ENCODE data around the gene DTNB. TPM values are rescaled to one million over a fixed set of nuclear protein-coding genes. Genes with fewer than 3 reads are reported as not detected.

DTNB gene
- total and polyA plus RNA-seq, 10 of the 15 experiments (the other 5 are each of a cell fraction or from before 2014, with no cell fraction given) = 4.5 to 30.6 (median 11.9) TPM

- no peak for TF ChIP-seq E2F4 (IDR thresholded peaks at IDR 0.05; ENCODE audit: low read depth, low read length)
- TF ChIP-seq ZBTB40 (IDR thresholded peaks at IDR 0.05; ENCODE audit: borderline replicate concordance) = no peak
- no peak for TF ChIP-seq ETV6 (conservative IDR thresholded peaks at IDR 0.05 in 1 of 2, IDR thresholded peaks at IDR 0.05 in 1 of 2; ENCODE audit: borderline replicate concordance in 1 of 2, low read depth in 1 of 2)
- TF ChIP-seq CBX3 (IDR thresholded peaks at IDR 0.05; ENCODE audit: borderline replicate concordance, low read depth) = no peak
- no peak for TF ChIP-seq RUNX3 (IDR thresholded peaks at IDR 0.05; ENCODE audit: low read length)
- TF ChIP-seq HDAC2 (IDR thresholded peaks at IDR 0.05) = no peak
Observed at GRCh38 chr2:25623361-25623760, 50.0 kb downstream of the DTNB start (continued).

- H4K20me1 ChIP-seq (ENCODE audit: control insufficient read depth, insufficient read depth) = no peaks in the 10 kb centered on the region
- ChIA-PET SMC1A (ENCODE audit: uncharacterized antibody, unreplicated experiment) (interaction anchor here (3.9 kb wide), 1 partner anchor 14 kb away, joined by 28 read pairs; no protein-coding TSS in a partner anchor), CTCF (interaction anchor here (0.6 to 0.7 kb wide), 2 partner anchors 13 to 792 kb away, joined by 3 to 4 read pairs; no protein-coding TSS in a partner anchor), POLR2A (interaction anchor here (0.6 to 0.7 kb wide), 2 partner anchors 156 to 440 kb away, joined by 3 to 9 read pairs; no protein-coding TSS in a partner anchor), RAD21 (ENCODE audit: unreplicated experiment) (interaction anchor here (0.7 kb wide), 1 partner anchor 12 kb away, joined by 4 read pairs; no protein-coding TSS in a partner anchor)
- H3K4me2 ChIP-seq (ENCODE audit: control insufficient read depth, insufficient read depth) = no peak overlapping the region
- H3K4me1 ChIP-seq (ENCODE audit: control insufficient read depth, insufficient read depth, low read length) = no peaks in the 10 kb centered on the region
- H3K4me3 ChIP-seq = no peak overlapping the region
- no peak overlapping the region for H3K9ac ChIP-seq (ENCODE audit: control insufficient read depth, insufficient read depth, low read length)
- no peak for FAIRE-seq
- no peak for TF ChIP-seq LARP7 (IDR thresholded peaks at IDR 0.05)
- TF ChIP-seq YBX1 (IDR thresholded peaks at IDR 0.05) = no peak
- no peak for TF ChIP-seq GABPA (IDR thresholded peaks at IDR 0.05; ENCODE audit: low read depth)
- intact Hi-C loops (cut with micrococcal nuclease; ENCODE audit: unreplicated experiment) = no loop called here
- BruUV-seq (replicated peaks) = no TSS peak
- H3K27me3 ChIP-seq (replicated peaks in 1 of 2; ENCODE audit: control insufficient read depth in 2 of 2, insufficient read depth in 2 of 2, low read length in 1 of 2) = no peaks in the 10 kb centered on the region
- H3K27ac ChIP-seq (ENCODE audit: control insufficient read depth, insufficient read depth) = no peak overlapping the region
- no peaks in the 10 kb centered on the region for H3K79me2 ChIP-seq (ENCODE audit: control insufficient read depth, insufficient read depth, low read length)
- in situ Hi-C loops (cut with MboI) = no loop called here
- no peak for DNase-seq (ENCODE audit: low read depth, low spot score)
- H3K9me3 ChIP-seq (replicated peaks; ENCODE audit: control insufficient read depth, insufficient read depth, low read length) = no peaks in the 10 kb centered on the region
- H2AFZ ChIP-seq (ENCODE audit: control insufficient read depth, low read depth, low read length) = no peak overlapping the region
- no peaks in the 10 kb centered on the region for H3K36me3 ChIP-seq (ENCODE audit: control insufficient read depth in 2 of 2, insufficient read depth in 2 of 2, low read length in 1 of 2)
- WGBS (ENCODE audit: insufficient coverage, insufficient replicate concordance, low lambda C conversion rate, missing lambda C conversion rate) = 89% methylated on average over 4 of the region's 4 CpGs
- ATAC-seq = no peak
Observed at GRCh38 chr2:25620711-25621110, 52.7 kb downstream of the DTNB start.

Data from GM12878 (cell line).